HG03520 (cell line): Measurements from ENCODE around the gene DELE1.

Experiments used
- ATAC-seq: cut with Tn5 transposase; IDR thresholded peaks from one replicate; pipeline ENCODE4 v1.9.1; 2021; ENCODE audit warnings: mild to moderate bottlenecking, moderate library complexity; ENCODE audit not compliant: unreplicated experiment

DELE1 gene, protein sequence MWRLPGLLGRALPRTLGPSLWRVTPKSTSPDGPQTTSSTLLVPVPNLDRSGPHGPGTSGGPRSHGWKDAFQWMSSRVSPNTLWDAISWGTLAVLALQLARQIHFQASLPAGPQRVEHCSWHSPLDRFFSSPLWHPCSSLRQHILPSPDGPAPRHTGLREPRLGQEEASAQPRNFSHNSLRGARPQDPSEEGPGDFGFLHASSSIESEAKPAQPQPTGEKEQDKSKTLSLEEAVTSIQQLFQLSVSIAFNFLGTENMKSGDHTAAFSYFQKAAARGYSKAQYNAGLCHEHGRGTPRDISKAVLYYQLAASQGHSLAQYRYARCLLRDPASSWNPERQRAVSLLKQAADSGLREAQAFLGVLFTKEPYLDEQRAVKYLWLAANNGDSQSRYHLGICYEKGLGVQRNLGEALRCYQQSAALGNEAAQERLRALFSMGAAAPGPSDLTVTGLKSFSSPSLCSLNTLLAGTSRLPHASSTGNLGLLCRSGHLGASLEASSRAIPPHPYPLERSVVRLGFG

DNA sequence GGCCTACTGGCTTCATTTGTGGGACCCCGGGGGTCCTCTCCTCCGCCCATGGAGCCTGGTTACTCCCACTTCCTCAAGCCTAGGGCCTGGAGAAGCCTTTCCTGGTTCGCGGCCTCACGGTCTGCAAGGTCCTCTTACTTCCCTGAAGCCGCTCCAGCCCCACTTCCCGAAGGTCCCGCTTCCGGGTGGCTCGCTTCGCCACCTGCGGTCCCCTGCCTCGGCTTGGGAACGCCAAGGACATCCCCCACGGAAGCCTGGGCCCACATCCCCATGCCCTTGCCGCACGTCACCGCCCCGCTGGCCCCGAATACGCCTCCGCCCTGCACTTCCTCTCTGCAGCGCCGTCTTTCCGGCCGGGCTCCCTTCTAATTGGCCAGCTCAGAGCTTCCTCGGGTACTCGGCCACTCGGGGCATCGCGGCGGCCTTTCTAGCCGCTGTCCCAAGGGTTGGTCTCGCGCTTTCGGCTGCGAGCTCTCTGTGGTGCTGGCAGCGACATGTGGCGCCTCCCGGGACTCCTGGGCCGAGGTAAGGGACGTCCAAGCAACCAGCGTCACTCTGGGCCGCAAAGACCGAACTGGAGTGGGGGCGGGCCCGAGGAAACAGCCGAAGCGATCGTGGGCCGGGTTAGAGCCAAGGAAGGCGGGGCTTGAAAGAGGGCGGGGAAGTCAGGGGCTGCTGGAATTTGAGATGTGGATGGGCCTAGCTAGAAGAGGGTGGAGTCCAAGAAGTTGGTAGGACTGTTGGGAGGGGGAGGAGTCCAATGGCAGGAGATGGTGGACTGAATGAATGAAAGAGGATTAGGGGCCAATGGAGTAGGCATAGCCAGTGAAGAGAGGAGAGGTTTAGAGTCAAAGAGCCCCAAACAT lies at the start of gene DELE1:
Gene DELE1 (plus strand): TSS at position 424 of the 866 bp plus-strand sequence. CDS start 71 bp downstream, at position 495.
- ATAC-seq, result peak; percentile 98

DNA sequence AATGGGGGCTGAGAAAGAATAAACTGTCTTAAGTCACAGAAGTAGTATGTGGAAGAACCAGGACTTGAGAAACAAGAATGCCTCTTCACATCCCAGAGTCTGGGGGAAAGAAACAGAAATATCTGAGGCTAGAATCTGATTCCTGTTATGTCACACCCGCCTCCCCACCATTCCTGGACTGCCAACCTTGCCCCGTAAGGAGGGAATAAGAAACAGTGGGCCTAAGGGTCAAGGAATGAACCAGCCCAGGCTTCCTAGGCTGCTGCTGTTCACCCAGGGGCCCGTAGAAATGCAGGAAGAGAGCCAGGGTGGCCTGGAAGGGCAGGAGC lies 49.8 kb upstream of the DELE1 start:
- no peak for ATAC-seq

DNA sequence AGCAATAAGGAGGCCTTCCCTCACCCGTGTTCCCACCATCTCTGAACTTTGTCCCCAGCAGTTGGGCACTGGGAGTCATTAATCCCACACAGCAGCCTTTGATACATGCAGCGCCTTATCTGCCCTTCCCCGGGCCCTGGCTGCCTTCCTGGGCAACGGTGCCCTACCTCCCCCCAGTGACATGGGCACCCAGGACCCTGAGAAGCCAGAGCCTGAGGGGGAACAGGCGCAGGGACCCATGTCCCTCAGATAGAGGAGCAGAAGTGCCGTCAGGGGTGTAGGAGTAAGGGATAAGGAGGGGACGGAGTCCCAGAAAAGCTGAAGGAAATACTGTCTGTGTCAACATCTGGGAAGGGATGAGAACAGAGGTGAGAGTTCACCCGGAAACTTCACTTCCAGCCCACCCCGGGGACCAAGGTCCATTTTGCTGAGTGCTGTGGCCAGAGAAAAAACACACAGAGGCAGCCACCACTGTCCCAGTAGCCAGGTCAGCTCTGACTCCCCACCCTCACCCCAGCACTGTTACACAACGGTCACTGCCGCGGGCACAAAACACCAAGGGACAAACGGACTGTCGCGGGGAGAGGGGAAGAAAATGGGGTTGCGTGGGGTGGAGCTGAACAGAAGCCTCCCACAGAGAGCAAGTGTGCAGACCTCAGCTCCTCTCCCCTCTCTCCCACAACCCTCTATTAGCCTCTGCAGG lies 49.3 kb upstream of the DELE1 start:
- no peak for ATAC-seq

DNA sequence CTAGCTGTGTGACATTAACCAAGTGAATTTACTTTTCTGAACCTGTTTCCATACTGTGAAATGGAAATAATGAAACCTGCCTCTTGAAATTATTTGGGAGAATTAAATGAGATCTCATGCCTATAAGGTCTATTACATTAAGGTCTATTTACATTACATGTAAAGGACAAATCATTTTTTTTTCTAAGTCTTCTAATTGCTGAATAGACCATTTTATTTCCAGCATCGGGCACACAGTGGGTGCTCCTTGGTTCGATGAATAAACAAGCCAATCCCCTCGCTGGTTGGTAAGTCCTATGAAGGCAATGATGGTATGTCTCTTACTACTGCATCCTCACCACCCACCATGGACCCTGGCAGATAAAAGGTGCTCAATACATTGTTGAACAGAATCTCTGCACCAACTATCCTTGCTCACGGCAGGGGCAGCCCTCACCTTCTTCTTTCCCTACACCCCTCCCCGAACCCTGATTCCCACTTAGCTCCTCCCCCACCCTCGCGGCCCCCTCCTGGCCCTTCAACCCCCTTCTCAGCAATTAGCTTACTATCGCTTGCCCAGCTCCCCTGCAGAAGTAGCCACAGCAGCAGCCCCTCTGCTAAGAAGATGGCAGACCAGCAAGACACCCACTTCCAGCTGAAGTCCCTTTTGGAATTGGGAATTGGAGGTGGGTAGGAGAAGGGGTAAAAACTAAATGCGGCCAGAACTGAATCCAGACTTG lies 48.5 kb upstream of the DELE1 start:
- ATAC-seq, result no peak

DNA sequence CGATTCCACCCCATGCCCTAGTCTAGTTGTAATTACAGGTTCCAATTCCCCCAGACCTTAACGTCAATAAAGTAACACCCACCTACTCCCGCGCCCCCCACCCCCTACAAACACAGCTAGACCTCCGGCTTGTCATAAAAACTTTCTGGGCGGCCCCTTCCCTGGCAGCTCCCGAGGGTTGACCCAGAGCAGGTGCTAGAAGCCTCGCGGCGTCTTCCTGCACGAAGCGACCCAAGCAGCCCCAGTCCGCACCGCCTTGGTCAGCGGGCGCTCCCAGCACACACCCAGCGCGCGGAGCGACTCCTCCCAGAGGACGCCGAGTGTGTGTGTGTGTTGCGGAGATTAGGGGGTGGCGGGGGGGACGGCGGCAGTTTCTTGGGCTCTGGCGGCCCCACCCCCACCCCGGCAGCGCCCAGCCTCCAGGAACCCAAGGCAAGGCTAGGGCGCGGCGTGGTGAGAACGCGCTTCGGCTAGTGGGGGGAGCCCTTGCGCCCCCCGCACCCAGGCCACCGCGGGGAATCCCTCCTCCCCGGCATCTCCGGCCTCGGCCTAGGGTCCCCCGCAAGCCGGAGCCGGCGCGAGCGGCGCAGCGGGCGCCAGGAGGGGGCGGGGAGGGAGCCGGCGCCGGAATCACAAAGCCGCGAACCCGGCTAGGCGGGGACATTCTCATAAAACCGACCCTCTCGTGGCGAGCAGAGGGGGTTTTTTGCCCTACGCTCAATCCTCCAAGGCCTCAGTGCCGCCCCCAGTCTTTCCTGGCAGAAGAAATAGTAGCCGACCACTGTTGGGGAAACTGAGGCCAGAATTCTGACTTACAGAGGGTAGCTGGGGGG lies 47.7 kb upstream of the DELE1 start:
- no peak for ATAC-seq

DNA sequence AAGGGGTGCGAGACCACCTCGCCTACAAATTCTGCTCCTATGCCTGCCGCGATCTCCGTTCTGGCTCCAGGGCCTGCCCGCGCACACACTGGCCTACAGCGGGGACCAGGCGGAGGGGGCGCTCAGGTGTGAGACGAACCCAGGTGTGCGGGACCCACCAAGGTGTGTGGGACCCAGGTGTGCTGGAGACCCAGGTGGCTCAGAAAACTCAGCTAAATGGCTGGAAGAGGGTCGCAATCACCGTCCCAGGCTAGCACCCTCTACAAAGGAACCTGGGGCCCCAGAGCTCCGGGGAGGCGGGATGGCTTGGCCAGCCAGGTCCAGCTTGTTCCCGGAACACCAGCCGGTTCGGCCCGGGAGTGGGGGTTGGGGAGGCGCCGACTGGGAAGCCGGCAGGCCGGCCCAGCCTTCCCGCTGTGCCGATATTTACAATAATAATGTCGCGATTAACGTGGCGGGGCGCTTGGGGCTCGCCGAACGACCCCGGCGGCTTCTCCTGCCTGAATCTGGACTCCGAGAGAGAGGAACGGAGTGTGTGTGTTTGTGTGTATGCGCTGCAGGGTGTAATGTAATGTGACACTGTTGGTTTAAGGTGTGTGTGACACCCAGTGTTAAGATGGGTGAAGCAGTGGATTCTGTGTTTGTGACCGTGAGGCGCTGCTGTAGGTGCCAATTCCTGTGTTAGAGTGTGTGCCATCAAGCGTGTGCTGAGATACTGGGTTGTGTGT lies 46.9 kb upstream of the DELE1 start:
- no peak for ATAC-seq

- ATAC-seq, result no peak
These were observed 46.1 kb upstream of the DELE1 start for GRCh38 chr5:141877356-141878185.

GRCh38 chr5:141878186-141878710 lies 45.4 kb upstream of the DELE1 start, which contains the start of gene PCDH1:
PCDH1 (minus strand) TSS chr5:141878410; CDS start chr5:141878262, 148 bp downstream.
- no peak for ATAC-seq

- ATAC-seq, result peak; percentile 79
These were observed 44.8 kb upstream of the DELE1 start for GRCh38 chr5:141878711-141879425.

GRCh38 chr5:141879426-141879759 lies 44.3 kb upstream of the DELE1 start:
- ATAC-seq, result no peak

- no peak for ATAC-seq
These were observed 43.5 kb upstream of the DELE1 start for GRCh38 chr5:141879941-141880738.

DNA sequence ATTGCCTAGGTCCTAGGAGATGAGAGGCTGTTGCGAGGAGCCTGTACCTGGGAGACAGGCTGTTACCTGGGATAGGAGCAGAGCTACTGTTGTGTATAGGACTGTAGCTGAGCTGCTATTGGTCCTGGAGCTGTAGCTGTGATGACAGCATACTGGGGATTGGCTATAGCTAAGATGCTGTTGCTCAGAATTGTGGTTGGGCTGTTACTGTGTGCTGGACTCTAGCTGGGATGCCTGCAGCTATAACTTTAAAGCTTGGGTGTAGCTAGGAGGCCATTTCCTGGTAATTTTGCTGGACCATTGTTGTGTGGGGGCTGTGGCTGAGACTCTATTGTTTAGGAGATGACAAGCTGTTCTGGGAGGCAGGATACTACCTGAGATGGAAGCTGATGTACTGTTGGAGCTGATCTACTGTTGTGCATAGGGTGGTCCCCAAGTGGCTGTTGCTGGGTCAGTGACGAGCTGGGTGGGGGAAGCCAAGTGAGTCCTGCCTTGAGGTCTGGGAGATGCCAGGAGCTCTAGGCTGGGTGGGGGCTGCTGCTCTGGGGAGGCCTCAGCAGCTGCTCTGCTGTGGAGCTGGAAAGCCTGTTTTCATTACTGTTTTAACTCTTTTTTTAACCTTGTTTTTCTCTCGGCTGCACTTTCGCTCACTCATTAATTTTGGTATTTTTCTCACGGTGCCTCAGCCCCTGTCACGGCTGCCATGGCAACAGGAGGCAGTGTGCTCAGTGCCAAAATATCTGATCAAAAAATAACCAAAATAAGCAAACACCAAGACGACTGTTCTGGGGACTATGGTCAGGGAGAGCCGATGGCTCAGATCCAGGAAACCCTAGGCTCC lies 42.5 kb upstream of the DELE1 start:
- ATAC-seq, result no peak

DNA sequence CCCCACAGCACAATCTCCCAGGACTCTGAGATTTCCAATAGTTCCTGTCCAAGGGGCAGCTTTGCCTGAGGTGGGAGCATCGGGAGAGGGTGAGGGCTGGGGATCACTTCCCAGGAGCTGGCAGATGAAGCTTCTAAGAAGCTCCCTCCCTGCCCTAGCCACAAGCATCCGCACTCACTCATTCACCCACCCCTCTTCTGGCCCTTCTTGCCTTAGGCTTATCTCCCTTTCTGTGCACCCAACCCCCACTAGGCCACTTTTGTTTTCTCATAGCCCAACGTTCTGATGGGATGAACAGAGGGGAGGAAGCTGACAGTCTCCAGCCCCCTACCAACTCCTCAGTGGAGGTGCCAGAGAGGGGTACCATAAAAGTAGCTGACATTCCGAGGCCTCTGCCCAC lies 41.8 kb upstream of the DELE1 start:
- ATAC-seq, result no peak

DNA sequence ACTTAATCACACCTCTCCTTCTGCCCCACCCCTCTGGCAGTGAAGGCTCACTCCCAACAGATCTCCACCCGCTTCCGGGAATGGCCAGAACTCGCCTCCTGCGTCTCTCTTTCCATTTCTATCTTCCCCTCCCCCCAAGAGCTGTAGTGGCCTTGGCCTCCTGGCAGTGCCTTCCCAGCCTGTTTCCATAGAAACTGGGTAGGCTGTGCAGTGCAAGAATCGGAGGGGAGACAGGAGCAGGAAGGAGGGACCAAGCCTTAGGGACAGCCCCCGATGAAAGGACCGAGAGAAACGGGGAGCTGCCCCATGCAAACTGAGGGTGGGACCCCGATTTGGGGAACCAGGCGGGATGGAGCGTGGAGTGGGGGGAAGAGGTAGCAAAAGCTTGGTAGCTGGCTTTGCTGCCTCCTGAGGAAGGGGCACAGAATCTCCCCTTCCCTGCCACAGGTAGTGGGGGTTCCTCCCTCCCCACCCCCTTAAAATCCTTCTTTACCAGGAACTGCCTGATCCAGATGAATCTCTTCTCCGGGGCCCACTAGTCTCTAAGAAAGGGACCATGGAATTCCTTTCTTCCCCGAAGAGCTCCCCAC lies 41.0 kb upstream of the DELE1 start:
- no peak for ATAC-seq

- ATAC-seq, result no peak
These were observed 40.3 kb upstream of the DELE1 start for GRCh38 chr5:141883184-141883891.
